DOHH2 (cell line): ENCODE data around the gene CACNG8.

Source experiments
- EZH2phosphoT487 ChIP-seq: fragments of 200-600 bp; sonication (generic); IDR thresholded peaks from 2 replicates; pipeline ENCODE4 v1.6.1; 2017; ENCODE audit warnings: borderline replicate concordance, mild to moderate bottlenecking, antibody characterized with exemption, low read length, moderate library complexity, mixed read lengths
- TF ChIP-seq, protein P1 (sequence below): fragments of 200-600 bp; sonication (generic); IDR thresholded peaks from one replicate; pipeline ENCODE4 v1.5.1; 2014; ENCODE audit warnings: antibody characterized with exemption, mild to moderate bottlenecking, low read depth, low read length; ENCODE audit not compliant: poor library complexity, severe bottlenecking

DNA sequence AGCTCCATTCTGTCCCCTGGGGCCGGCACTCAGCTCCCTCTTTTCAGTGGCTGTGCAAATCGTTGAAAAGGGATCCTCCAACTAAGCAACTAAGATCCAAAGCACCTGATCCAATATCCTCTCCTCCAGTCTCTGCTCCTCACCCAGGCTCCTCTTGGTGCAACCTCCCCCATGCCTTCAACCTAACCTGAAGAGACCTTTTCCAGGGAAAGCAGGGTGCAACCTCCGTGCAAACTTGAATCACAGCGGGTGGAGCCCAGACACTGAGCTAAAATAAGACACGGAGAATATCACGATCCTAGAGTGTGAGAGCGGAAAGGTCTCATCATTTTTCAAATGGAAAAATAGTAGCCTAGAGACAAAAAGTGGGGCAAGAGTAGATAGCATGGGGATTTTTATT, 45.4 kb upstream of the CACNG8 start:
- TF ChIP-seq, protein P1, sequence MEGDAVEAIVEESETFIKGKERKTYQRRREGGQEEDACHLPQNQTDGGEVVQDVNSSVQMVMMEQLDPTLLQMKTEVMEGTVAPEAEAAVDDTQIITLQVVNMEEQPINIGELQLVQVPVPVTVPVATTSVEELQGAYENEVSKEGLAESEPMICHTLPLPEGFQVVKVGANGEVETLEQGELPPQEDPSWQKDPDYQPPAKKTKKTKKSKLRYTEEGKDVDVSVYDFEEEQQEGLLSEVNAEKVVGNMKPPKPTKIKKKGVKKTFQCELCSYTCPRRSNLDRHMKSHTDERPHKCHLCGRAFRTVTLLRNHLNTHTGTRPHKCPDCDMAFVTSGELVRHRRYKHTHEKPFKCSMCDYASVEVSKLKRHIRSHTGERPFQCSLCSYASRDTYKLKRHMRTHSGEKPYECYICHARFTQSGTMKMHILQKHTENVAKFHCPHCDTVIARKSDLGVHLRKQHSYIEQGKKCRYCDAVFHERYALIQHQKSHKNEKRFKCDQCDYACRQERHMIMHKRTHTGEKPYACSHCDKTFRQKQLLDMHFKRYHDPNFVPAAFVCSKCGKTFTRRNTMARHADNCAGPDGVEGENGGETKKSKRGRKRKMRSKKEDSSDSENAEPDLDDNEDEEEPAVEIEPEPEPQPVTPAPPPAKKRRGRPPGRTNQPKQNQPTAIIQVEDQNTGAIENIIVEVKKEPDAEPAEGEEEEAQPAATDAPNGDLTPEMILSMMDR, result no peak
- no peak for TF ChIP-seq EZH2phosphoT487
